ENCODE results near the gene ZNF835. TPM values are rescaled to one million over a fixed set of nuclear protein-coding genes. Genes with fewer than 3 reads are reported as not detected.
A peak's percentile ranks its signal among the peaks of the same experiment; 100 is the strongest.

ZNF835 gene
- total and polyA plus RNA-seq, 9 donors = 2.5 to 15.0 (median 6.7) TPM

DNA sequence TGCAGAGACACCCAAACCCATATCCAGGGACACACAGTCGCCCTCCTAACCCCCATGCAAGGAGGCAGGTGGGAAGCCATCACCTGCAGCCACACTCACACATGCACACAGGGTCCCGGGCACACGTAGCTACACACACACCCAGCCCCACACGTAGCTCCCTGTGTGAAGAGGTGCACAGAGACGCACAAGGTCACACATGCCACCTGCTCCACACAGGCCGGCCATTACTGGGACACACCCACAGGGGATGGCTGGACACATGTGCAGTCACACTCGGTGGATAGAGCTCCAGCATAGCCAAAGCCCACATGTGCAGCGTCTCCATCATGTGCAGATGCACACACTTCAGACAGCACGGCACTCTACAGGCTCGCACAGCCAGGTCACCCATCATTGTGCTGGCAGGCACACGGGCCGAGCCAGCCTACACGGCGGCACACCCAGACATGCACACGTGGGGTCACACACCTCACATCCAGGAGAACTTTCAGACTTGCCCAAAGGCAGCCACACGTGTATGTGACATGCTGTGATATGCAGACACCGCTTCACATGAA lies 1.1 kb downstream of the ZNF835 start:
- TF ChIP-seq, protein P1, sequence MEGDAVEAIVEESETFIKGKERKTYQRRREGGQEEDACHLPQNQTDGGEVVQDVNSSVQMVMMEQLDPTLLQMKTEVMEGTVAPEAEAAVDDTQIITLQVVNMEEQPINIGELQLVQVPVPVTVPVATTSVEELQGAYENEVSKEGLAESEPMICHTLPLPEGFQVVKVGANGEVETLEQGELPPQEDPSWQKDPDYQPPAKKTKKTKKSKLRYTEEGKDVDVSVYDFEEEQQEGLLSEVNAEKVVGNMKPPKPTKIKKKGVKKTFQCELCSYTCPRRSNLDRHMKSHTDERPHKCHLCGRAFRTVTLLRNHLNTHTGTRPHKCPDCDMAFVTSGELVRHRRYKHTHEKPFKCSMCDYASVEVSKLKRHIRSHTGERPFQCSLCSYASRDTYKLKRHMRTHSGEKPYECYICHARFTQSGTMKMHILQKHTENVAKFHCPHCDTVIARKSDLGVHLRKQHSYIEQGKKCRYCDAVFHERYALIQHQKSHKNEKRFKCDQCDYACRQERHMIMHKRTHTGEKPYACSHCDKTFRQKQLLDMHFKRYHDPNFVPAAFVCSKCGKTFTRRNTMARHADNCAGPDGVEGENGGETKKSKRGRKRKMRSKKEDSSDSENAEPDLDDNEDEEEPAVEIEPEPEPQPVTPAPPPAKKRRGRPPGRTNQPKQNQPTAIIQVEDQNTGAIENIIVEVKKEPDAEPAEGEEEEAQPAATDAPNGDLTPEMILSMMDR (IDR thresholded peaks at IDR 0.05) = no peak
- TF ChIP-seq POLR2A (IDR thresholded peaks at IDR 0.05) = no peak
- Histone ChIP-seq H3K36me3 (no peaks in the 10 kb centered on the region), H3K27me3 (no peaks in the 10 kb centered on the region), H3K9me3 (no peaks in the 10 kb centered on the region), H3K4me3 (peak overlapping the region; percentile 64), H3K27ac (no peak overlapping the region), H3K4me1 (ENCODE audit: insufficient read depth) (peaks cover 9% of the 10 kb centered on the region)
- intact Hi-C loops (cut with DNase I) = no loop called here
- no peak for DNase-seq
- WGBS, 3 donors = 67 to 76% (median 75%) methylated on average over 16 to 17 of the region's 17 CpGs

- no peak for DNase-seq
- Histone ChIP-seq H3K4me1 (ENCODE audit: insufficient read depth) (peaks cover 9% of the 10 kb centered on the region), H3K36me3 (no peaks in the 10 kb centered on the region), H3K4me3 (no peak overlapping the region), H3K27ac (no peak overlapping the region), H3K27me3 (no peaks in the 10 kb centered on the region), H3K9me3 (no peaks in the 10 kb centered on the region)
- whole genome bisulfite sequencing, 3 donors = 74 to 90% (median 81%) methylated on average over 9 of the region's 9 CpGs
- TF ChIP-seq POLR2A (IDR thresholded peaks at IDR 0.05) (no peak), EP300 (IDR thresholded peaks at IDR 0.05) (no peak)
- TF ChIP-seq, protein P1 (IDR thresholded peaks at IDR 0.05) = no peak
- intact Hi-C loops (cut with DNase I) = no loop called here
These were observed 2.9 kb downstream of the ZNF835 start for GRCh38 chr19:56668676-56669075.

DNA sequence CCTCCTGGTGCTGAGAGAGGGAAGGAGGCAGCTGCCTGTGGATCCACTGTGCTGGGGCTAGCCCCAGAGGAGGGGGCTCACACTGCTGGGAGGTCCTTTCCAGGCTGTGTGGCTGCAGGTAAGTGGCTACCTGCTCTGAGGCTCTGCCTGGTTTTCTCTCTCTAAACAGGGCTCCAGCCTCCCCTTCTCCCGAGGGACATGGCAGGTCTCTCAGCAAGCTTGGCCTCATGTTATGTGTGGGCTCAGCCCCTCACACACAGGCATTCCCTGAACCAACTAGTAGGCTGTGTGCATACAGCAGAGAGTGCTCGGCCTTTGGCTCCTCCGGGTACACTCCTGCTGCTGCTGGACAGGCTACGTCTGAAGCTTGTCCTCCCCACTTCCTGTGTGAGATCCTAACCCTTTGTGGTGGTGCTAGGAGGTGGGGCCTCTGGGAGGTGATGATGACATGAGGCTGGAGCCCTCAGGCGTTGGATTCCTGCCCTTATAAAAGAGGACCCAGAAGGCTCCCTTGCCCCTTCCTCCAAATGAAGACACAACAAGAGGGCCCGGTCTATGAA lies 4.2 kb downstream of the ZNF835 start:
- intact Hi-C loops (cut with DNase I) = no loop called here
- Histone ChIP-seq H3K36me3 (no peaks in the 10 kb centered on the region), H3K27me3 (no peaks in the 10 kb centered on the region), H3K4me3 (no peak overlapping the region), H3K27ac (no peak overlapping the region), H3K4me1 (ENCODE audit: insufficient read depth) (peaks cover 9% of the 10 kb centered on the region), H3K9me3 (no peaks in the 10 kb centered on the region)
- TF ChIP-seq, protein P1 (IDR thresholded peaks at IDR 0.05) = no peak
- TF ChIP-seq POLR2A (IDR thresholded peaks at IDR 0.05) (no peak), EP300 (IDR thresholded peaks at IDR 0.05) (no peak)
- no peak for DNase-seq
- 65 to 78% (median 65%) methylated on average over 6 of the region's 6 CpGs for WGBS, 3 donors

- 86 to 88% (median 87%) methylated on average over 43 of the region's 43 CpGs for WGBS, 3 donors
- TF ChIP-seq, protein P1 (IDR thresholded peaks at IDR 0.05) = no peak
- TF ChIP-seq POLR2A (IDR thresholded peaks at IDR 0.05) (no peak), EP300 (IDR thresholded peaks at IDR 0.05) (no peak)
- peaks cover 3% of the 10 kb centered on the region for H3K4me1 ChIP-seq (ENCODE audit: insufficient read depth)
- H3K4me3 ChIP-seq = no peak overlapping the region
- no peaks in the 10 kb centered on the region for H3K36me3 ChIP-seq
- intact Hi-C loops (cut with DNase I) = no loop called here
- H3K9me3 ChIP-seq = no peaks in the 10 kb centered on the region
- no peak overlapping the region for H3K27ac ChIP-seq
- no peaks in the 10 kb centered on the region for H3K27me3 ChIP-seq
- DNase-seq = no peak
These were observed 7.0 kb downstream of the ZNF835 start for GRCh38 chr19:56664511-56664910.
